HG03520 (cell line): ENCODE measurements around the gene COBLL1.

Experiments
- ATAC-seq: cut with Tn5 transposase; IDR thresholded peaks from one replicate; pipeline ENCODE4 v1.9.1; 2021; ENCODE audit warnings: mild to moderate bottlenecking, moderate library complexity; ENCODE audit not compliant: unreplicated experiment

The COBLL1 gene

GRCh38 chr2:164789968-164790367, 51.7 kb downstream of the COBLL1 start:
- no peak for ATAC-seq

GRCh38 chr2:164786787-164787186, 54.8 kb downstream of the COBLL1 start:
- ATAC-seq, result no peak

GRCh38 chr2:164785457-164785856, 56.2 kb downstream of the COBLL1 start:
- ATAC-seq, result no peak

- no peak for ATAC-seq
Measured at GRCh38 chr2:164784376-164784775, 57.2 kb downstream of the COBLL1 start.

GRCh38 chr2:164782323-164782722, 59.3 kb downstream of the COBLL1 start:
- ATAC-seq, result no peak

- no peak for ATAC-seq
Measured at GRCh38 chr2:164781394-164781793, 60.2 kb downstream of the COBLL1 start.

GRCh38 chr2:164780611-164781178, 60.9 kb downstream of the COBLL1 start:
- no peak for ATAC-seq

GRCh38 chr2:164779383-164780057, 62.1 kb downstream of the COBLL1 start:
- no peak for ATAC-seq

- ATAC-seq, result no peak
Measured at GRCh38 chr2:164778723-164779122, 62.9 kb downstream of the COBLL1 start.

- ATAC-seq, result no peak
Measured at GRCh38 chr2:164777847-164778461, 63.7 kb downstream of the COBLL1 start.

- ATAC-seq, result no peak
Measured at GRCh38 chr2:164773635-164774034, 68.0 kb downstream of the COBLL1 start.

- ATAC-seq, result no peak
Measured at GRCh38 chr2:164773091-164773490, 68.5 kb downstream of the COBLL1 start.

GRCh38 chr2:164771897-164772296, 69.7 kb downstream of the COBLL1 start:
- no peak for ATAC-seq

- ATAC-seq, result no peak
Measured at GRCh38 chr2:164770421-164770916, 71.2 kb downstream of the COBLL1 start.

- no peak for ATAC-seq
Measured at GRCh38 chr2:164766954-164767320, 74.7 kb downstream of the COBLL1 start.

GRCh38 chr2:164766216-164766953, 75.2 kb downstream of the COBLL1 start:
- no peak for ATAC-seq

GRCh38 chr2:164764996-164765395, 76.6 kb downstream of the COBLL1 start:
- ATAC-seq, result no peak

- no peak for ATAC-seq
Measured at GRCh38 chr2:164764474-164764873, 77.1 kb downstream of the COBLL1 start.

- no peak for ATAC-seq
Measured at GRCh38 chr2:164763431-164763830, 78.2 kb downstream of the COBLL1 start.

- peak; percentile 19 for ATAC-seq
Measured at GRCh38 chr2:164761737-164762460, 79.7 kb downstream of the COBLL1 start.

GRCh38 chr2:164761201-164761600, 80.4 kb downstream of the COBLL1 start:
- peak; percentile 100 for ATAC-seq
